ENCODE measurements around the gene UBE2D1. TPM values are rescaled to one million over a fixed set of nuclear protein-coding genes. Genes with fewer than 3 reads are reported as not detected.

The UBE2D1 gene
- total RNA-seq, 1 donor from 2014 or later = 5.9 TPM

- DNase-seq (ENCODE audit: low read depth in 2 of 2) = no peak
Measured at GRCh38 chr10:58341422-58341821, 6.6 kb downstream of the UBE2D1 start.

- no peak for DNase-seq (ENCODE audit: low read depth in 2 of 2)
Measured at GRCh38 chr10:58341947-58342346, 7.1 kb downstream of the UBE2D1 start.

GRCh38 chr10:58347967-58348366 lies 13.2 kb downstream of the UBE2D1 start:
- DNase-seq (ENCODE audit: low read depth in 2 of 2) = no peak

- DNase-seq (ENCODE audit: low read depth in 2 of 2) = no peak
Measured at GRCh38 chr10:58348571-58349033, 13.8 kb downstream of the UBE2D1 start.

GRCh38 chr10:58350023-58350422 lies 15.2 kb downstream of the UBE2D1 start:
- no peak for DNase-seq (ENCODE audit: low read depth in 2 of 2)

GRCh38 chr10:58350619-58351323 lies 16.0 kb downstream of the UBE2D1 start:
- DNase-seq (ENCODE audit: low read depth in 2 of 2) = no peak

GRCh38 chr10:58351616-58352578 lies 17.1 kb downstream of the UBE2D1 start:
- no peak for DNase-seq (ENCODE audit: low read depth in 2 of 2)

- DNase-seq (ENCODE audit: low read depth in 2 of 2) = no peak
Measured at GRCh38 chr10:58352956-58353610, 18.3 kb downstream of the UBE2D1 start.

GRCh38 chr10:58356756-58357155 lies 21.9 kb downstream of the UBE2D1 start:
- no peak for DNase-seq (ENCODE audit: low read depth in 2 of 2)

- no peak for DNase-seq (ENCODE audit: low read depth in 2 of 2)
Measured at GRCh38 chr10:58358314-58358933, 23.6 kb downstream of the UBE2D1 start.

GRCh38 chr10:58358947-58359346 lies 24.1 kb downstream of the UBE2D1 start:
- DNase-seq (ENCODE audit: low read depth in 2 of 2) = no peak

- no peak for DNase-seq (ENCODE audit: low read depth in 2 of 2)
Measured at GRCh38 chr10:58359541-58359940, 24.7 kb downstream of the UBE2D1 start.

- peak in 1 of 2 donors; percentile 37 for DNase-seq (ENCODE audit: low read depth in 2 of 2)
Measured at GRCh38 chr10:58360412-58361004, 25.7 kb downstream of the UBE2D1 start.

- DNase-seq (ENCODE audit: low read depth in 2 of 2) = no peak
Measured at GRCh38 chr10:58361353-58361752, 26.5 kb downstream of the UBE2D1 start.

GRCh38 chr10:58362027-58362789 lies 27.4 kb downstream of the UBE2D1 start:
- DNase-seq (ENCODE audit: low read depth in 2 of 2) = no peak

- DNase-seq (ENCODE audit: low read depth in 2 of 2) = no peak
Measured at GRCh38 chr10:58367069-58367468, 32.3 kb downstream of the UBE2D1 start.

GRCh38 chr10:58371473-58371872 lies 36.7 kb downstream of the UBE2D1 start:
- no peak for DNase-seq (ENCODE audit: low read depth in 2 of 2)

- no peak for DNase-seq (ENCODE audit: low read depth in 2 of 2)
Measured at GRCh38 chr10:58372607-58373441, 38.0 kb downstream of the UBE2D1 start.

GRCh38 chr10:58373442-58373827 lies 38.6 kb downstream of the UBE2D1 start:
- no peak for DNase-seq (ENCODE audit: low read depth in 2 of 2)
